Left kidney (tissue), 2 donors: ENCODE results near the gene WDR5. TPM values are rescaled to one million over a fixed set of nuclear protein-coding genes. Genes with fewer than 3 reads are reported as not detected.

Source experiments
- DNase-seq: peaks from one replicate; pipeline ENCODE4 v3.0.0-alpha.2; 2013
- polyA plus RNA-seq: library from polyadenylated mRNA; unstranded; fragments of 120-200 nt; gene quantifications from one replicate; pipeline ENCODE4 v1.2.1, GENCODE V29; 2013; ENCODE audit not compliant: insufficient read length

WDR5 gene
- polyA plus RNA-seq, 1 donor: 35.9 TPM

GRCh38 chr9:134208310-134208841 is 72.5 kb downstream of the WDR5 start:
- no peak for DNase-seq

- no peak for DNase-seq
Measured at GRCh38 chr9:134208981-134209725, 73.3 kb downstream of the WDR5 start.

Other genes starting within 250 kb of the WDR5 start
- 35.2 TPM for gene VAV2, start 143.8 kb upstream of the WDR5 start, polyA plus RNA-seq
- 21.6 TPM for gene BRD3OS, start 110.6 kb upstream of the WDR5 start, polyA plus RNA-seq
- 43.6 TPM for gene BRD3, start 68.1 kb upstream of the WDR5 start, polyA plus RNA-seq
- gene RNU6ATAC, start 28.5 kb downstream of the WDR5 start, polyA plus RNA-seq: not detected
- gene RXRA, start 190.4 kb downstream of the WDR5 start, polyA plus RNA-seq: 37.2 TPM